Myocyte (in vitro differentiated cells): ENCODE measurements around the gene SRGAP1. TPM values are rescaled to one million over a fixed set of nuclear protein-coding genes. Genes with fewer than 3 reads are reported as not detected.
A peak's percentile ranks its signal among the peaks of the same experiment; 100 is the strongest.

Experiments
- DNase-seq: peaks from one replicate; pipeline ENCODE4 v3.0.0-alpha.2; 2012; ENCODE audit warnings: low read depth
- total RNA-seq: library from RNA; depleted of rRNA; stranded (reverse); fragments of >200 nt; gene quantifications from 2 replicates; pipeline ENCODE4 v1.2.3, GENCODE V29; 2014

The SRGAP1 gene
- total RNA-seq, 1 donor from 2014 or later = 2.1 TPM

DNA sequence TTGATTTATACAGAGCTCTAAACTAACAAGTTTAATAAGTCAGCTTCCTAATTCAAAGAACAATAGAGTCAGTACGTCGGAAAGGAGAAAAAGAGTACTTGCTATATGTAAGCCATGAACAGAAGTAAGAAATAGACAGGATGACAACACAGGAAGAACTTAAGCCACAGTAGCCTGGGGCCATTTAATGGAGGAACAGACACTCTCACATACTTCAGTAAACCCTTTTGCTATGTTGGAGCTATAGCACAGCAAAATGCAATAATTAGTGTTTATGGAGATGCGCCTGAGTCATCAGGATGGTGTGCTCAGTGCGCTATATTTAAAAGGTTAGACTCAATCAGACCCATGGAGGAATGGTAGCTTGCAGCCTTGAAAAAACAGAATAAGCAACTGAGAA is 61.0 kb downstream of the SRGAP1 start:
- no peak for DNase-seq

DNA sequence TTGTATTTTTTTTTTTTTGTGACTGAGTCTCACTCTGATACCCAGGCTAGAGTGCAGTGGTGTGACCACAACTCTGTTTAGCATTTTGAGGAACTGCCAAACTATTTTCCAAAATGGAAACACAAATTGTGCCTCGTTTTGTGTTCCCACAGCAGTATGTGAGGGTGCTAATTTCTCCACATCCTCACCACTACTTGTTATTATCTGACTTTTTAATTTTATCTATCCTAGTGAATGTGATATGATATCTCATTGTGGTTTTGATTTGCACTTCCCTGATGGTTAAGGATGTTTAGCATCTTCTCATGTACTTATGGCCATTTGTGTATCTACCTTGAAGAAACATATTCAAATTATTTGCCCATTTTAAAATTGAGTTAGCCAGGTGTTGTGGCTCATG is 62.4 kb downstream of the SRGAP1 start:
- DNase-seq = no peak

DNA sequence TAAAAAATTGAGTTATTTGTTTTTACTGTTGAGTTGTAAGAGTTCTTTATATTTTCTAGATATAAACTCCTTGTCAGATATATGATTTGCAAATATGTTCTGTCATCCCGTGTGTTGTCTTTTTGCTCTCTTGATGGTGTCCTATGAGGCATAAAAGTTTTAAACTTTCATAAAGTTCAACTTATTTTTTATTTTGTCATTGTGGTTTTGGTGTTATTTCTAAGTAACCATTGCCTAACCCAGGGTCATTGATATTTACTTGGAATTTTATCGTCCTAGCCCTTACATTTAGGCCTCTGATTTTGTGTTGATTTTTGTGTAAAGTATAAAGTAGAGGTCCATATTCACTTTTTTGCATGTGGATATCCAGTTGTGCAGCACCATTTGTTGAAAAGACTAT is 63.1 kb downstream of the SRGAP1 start:
- no peak for DNase-seq

GRCh38 chr12:63909746-63910145 is 65.2 kb downstream of the SRGAP1 start:
- no peak for DNase-seq

- DNase-seq = peak; percentile 38
These were observed 66.8 kb downstream of the SRGAP1 start for GRCh38 chr12:63911341-63911740.

DNA sequence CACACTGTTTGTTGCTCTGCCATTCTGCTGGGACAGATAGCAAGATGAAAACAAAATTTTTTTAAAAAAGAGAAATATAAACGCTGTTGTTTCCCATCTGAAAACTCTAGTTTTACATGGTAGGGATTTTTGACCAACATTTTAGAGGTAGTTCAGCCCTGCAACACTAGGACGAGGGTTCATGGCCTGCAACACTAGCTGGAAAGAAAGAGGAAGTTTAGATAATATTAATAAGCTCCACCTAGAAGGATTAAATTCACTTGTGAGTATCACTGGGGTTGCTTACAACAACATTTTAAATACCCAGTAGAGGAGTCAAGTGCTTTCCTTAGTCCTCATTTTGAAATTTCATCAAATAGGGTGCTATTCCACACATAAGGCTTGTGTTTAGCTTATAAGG is 68.2 kb downstream of the SRGAP1 start:
- no peak for DNase-seq

- no peak for DNase-seq
These were observed 69.4 kb downstream of the SRGAP1 start for GRCh38 chr12:63913929-63914328.

DNA sequence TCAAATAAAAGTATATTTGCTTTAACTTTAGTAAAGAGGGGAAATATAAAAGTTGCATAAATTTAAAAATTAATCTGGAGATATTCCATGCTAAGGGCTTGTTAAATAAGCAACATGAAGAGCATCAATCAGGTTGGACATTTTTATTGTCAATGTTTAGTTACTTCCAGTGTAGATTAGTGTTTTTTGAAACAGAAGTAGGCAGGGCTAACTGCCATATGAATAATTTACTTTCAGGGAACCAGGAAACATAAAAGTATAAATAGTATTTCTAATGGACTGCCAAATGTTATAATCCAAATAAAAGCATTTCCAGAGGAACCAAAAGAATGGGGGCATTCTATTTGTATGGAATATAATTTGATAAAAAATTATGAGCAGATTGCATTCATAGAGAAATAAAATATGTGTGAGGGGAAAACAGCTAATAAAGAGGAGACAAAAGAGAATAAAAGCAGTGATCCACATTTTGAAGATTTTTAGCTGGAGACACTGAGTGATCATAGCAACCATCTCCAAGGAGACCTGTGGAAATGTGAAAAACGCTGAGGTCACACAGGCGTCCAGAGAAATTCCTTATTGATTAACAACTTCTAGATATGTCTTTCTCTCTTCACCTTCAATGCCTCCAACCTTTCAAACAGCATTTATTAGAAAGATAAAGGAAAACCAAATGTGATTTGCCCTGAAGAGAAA is 70.8 kb downstream of the SRGAP1 start:
- DNase-seq = peak; percentile 36

DNA sequence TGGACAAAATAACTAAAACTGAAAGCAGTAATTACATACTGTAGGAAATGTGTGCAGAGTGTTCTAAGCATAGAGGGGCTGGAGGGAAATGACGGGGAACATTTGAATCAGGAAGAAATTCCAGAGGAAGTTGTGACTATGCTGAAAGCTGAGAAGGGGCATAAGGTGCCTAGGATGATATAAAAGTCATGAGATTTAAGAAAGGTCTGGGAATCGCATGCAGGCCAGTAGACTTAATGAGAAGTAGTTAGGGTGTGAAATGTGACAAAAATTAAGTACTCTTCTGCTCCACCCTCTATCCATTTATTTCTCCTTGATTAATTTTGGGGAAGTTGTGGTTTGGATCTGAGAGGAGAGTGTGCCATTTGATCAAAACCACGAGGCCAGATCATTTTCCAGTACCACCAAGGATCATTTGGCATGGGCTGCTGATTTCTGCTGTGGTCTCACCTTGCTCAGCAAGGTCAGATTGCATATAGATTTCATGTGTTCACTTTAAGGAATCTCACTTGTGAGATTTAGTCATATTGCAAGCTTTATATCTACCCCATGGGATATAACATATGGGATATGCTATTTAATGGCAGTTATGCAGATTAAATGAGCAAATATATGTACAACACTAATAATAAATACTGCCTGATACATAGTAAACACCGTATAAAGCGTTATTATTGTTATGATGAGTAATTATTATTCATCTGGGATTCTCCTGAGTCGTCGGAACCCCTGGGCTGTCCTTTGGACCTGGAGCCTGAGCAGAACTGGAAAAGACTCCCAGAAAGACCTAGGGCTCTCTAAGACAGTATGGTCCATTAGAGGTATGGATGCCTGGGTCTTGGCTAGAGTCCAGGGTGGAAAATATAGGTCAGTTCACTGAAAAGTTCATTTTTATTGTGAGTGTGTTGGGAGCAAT is 72.3 kb downstream of the SRGAP1 start:
- no peak for DNase-seq

DNA sequence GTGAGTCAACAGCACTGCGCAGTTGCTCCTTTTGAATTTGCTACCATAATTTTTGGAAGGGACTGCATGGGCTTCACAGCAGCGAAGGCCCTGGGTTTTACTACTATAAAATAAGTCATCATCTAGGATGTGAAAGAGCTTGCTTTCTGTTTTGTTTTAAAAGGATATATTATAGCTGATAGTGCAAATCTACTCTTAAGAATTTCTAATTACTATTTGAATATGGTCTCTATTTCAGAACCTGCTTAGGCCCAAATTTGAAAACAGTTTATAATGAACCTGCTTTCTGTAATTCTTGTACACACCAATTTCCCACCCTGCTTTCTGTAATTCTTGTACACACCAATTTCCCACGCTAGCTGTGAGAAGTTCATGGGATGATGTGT is 73.0 kb downstream of the SRGAP1 start:
- no peak for DNase-seq

- DNase-seq = peak; percentile 53
These were observed 73.6 kb downstream of the SRGAP1 start for GRCh38 chr12:63917864-63918799.

- DNase-seq = no peak
These were observed 74.3 kb downstream of the SRGAP1 start for GRCh38 chr12:63918800-63919300.

- DNase-seq = no peak
These were observed 75.3 kb downstream of the SRGAP1 start for GRCh38 chr12:63919756-63920155.

- no peak for DNase-seq
These were observed 76.7 kb downstream of the SRGAP1 start for GRCh38 chr12:63921157-63921556.

GRCh38 chr12:63922474-63922873 is 78.0 kb downstream of the SRGAP1 start:
- DNase-seq = no peak

DNA sequence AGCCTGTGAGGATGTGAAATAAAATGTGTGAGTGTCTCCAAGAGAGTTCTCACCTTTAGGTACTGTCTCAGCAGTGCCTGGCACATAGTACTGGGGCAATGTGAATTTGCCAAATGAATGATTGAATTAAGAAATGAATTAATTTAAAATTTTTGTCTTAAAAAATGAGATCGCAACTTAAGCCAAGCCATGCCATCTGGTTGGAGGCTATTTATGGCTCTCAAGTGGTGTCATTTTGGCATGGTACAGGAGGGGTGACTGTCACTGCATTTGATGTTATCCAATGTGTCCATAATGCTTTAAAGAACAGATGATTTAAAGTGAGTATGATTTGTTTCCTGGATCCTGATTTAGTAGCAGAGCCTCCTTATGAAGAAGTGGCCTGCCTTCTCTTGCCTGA is 80.3 kb downstream of the SRGAP1 start:
- DNase-seq = no peak

DNA sequence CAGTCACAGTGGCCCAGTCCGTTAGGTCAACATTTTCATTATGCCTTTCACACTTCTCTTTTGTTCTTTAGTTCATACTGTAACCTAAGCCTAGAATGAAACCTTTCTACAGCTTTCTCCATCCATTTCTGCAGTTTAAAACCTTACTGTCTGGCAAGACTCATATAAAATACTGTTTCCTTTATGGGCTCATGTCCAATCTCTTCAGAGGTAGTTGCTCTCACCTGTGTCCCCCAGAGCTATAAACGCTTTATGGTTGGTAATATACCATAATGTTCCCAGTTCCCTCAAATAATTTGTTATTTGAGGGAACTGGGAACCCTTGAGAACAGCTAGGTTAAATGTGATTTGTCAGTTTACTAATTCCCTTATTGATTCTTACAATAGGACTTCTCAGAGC is 83.0 kb downstream of the SRGAP1 start:
- no peak for DNase-seq

- no peak for DNase-seq
These were observed 83.8 kb downstream of the SRGAP1 start for GRCh38 chr12:63928305-63928704.

- DNase-seq = no peak
These were observed 84.9 kb downstream of the SRGAP1 start for GRCh38 chr12:63929426-63929825.

DNA sequence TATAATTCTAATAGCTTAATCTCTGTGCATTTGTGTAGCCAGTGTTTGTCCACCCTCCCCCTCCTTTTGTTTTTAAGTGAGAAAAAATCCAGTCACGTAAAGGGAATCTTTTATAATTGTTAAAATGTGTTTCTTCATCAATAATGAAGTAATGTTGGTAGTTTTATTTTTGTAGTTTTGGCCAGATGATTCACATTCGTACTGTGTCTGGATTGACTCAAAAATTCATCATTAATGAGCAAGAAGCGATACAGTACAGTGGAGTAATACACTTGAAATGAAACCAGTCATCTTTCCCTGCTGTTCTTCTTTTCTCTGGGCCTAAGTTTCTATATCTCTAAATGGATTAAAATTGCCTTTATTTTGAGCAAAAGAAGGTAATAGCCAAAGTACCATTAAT is 86.5 kb downstream of the SRGAP1 start:
- no peak for DNase-seq

DNA sequence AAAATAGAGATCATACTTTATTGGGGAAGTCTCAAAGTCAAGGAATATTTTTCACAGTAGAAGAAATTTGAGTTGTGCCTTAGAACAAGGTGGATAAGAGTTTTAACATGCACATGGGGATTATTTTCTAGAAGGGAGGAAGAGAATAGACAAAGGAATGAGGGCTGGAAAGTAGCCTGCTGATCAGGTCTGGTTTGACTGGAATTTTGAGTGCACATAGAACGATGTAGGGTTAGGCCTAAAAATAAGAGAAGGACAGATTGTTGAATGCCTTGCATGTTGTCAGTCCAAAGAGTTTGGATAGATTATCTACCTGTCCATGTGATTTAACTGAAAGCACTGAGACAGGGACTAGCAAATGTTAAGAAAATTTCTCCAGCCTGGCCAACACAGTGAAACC is 87.2 kb downstream of the SRGAP1 start:
- DNase-seq = no peak
